SK-N-SH (cell line): ENCODE measurements around the gene EAPP. TPM values are rescaled to one million over a fixed set of nuclear protein-coding genes. Genes with fewer than 3 reads are reported as not detected.

Source experiments
- CTCF ChIA-PET: fragments of 300-600, 350-600 bp; formaldehyde crosslinking; extraction: SDS; loops from one replicate; lab custom pipeline; 2021; lab: Yijun Ruan, JAX
- POLR2A ChIA-PET: fragments of 350-600 bp; sonication (Branson Sonifier 250); formaldehyde crosslinking; extraction: SDS; loops from one replicate; lab custom pipeline; 2020; ENCODE audit warnings: antibody characterized with exemption, inconsistent platforms; lab: Yijun Ruan, JAX
- DNase-seq: peaks from one replicate; pipeline ENCODE4 v3.0.0; 2012
- H2AFZ ChIP-seq: fragments of 200-600 bp; sonication (generic); 2 replicates; pipeline ENCODE4 v1.8.1; 2016; ENCODE audit warnings: antibody characterized with exemption, mild to moderate bottlenecking, low read depth
- H3F3A ChIP-seq: fragments of 200-600 bp; sonication (generic); replicated peaks from 2 replicates; pipeline ENCODE3; 2016; ENCODE audit warnings: antibody characterized with exemption, mild to moderate bottlenecking; ENCODE audit not compliant: insufficient read depth
- H3K27ac ChIP-seq, 2 experiments: fragments of 200-500 bp in 1 of 2; fragments of 200-600 bp in 1 of 2; sonication (Bioruptor generic) in 1 of 2; sonication (generic), shearing (Covaris generic) in 1 of 2; 2 replicates each; pipeline versions ENCODE4 v1.5.1 to v1.6.1; 2014 to 2016; ENCODE audit warnings: low read depth in 2 of 2, inconsistent platforms in 1 of 2, low read length in 1 of 2, mild to moderate bottlenecking in 1 of 2, mixed read lengths in 1 of 2
- H3K27me3 ChIP-seq: fragments of 200-600 bp; sonication (generic), shearing (Covaris generic); 2 replicates; pipeline ENCODE4 v1.6.1; 2016; ENCODE audit warnings: mixed run types; ENCODE audit not compliant: insufficient read depth
- H3K36me3 ChIP-seq, 2 experiments: fragments of 200-500 bp in 1 of 2; fragments of 200-600 bp in 1 of 2; sonication (Bioruptor generic) in 1 of 2; sonication (generic) in 1 of 2; replicated peaks in 1 of 2; 2 replicates each; pipeline versions ENCODE3 to v1.5.1; 2014 to 2016; ENCODE audit warnings: low read length in 1 of 2, mild to moderate bottlenecking in 1 of 2; ENCODE audit not compliant: insufficient read depth in 2 of 2, control insufficient read depth in 1 of 2
- H3K4me1 ChIP-seq, 2 experiments: fragments of 200-500 bp in 1 of 2; fragments of 200-600 bp in 1 of 2; sonication (Bioruptor generic) in 1 of 2; sonication (generic), shearing (Covaris generic) in 1 of 2; 2 replicates each; pipeline versions ENCODE4 v1.5.1 to v1.6.1; 2014 to 2016; ENCODE audit warnings: low read depth in 1 of 2, low read length in 1 of 2, mixed run types in 1 of 2; ENCODE audit not compliant: insufficient read depth in 2 of 2, control insufficient read depth in 1 of 2
- H3K4me2 ChIP-seq: fragments of 200-600 bp; sonication (generic), shearing (Covaris generic); 2 replicates; pipeline ENCODE4 v1.6.1; 2017; ENCODE audit warnings: mixed run types
- H3K4me3 ChIP-seq, 2 experiments: fragments of 200-500 bp in 1 of 2; fragments of 200-600 bp in 1 of 2; sonication (Bioruptor generic) in 1 of 2; sonication (generic), shearing (Covaris generic) in 1 of 2; 2 replicates each; pipeline versions ENCODE4 v1.5.1 to v1.8.1; 2014 to 2016; ENCODE audit warnings: low read depth in 2 of 2, inconsistent platforms in 1 of 2, low read length in 1 of 2, mild to moderate bottlenecking in 1 of 2, mixed read lengths in 1 of 2, moderate library complexity in 1 of 2
- H3K79me2 ChIP-seq: fragments of 200-600 bp; sonication (generic); 2 replicates; pipeline ENCODE4 v1.8.1; 2017; ENCODE audit warnings: mild to moderate bottlenecking; ENCODE audit not compliant: insufficient read depth
- H3K9ac ChIP-seq: fragments of 200-600 bp; sonication (generic); 2 replicates; pipeline ENCODE4 v1.6.1; 2017; ENCODE audit warnings: mixed run types
- H3K9me2 ChIP-seq: fragments of 200-600 bp; sonication (generic); 2 replicates; pipeline ENCODE4 v1.6.1; 2017; ENCODE audit warnings: mixed run types
- H3K9me3 ChIP-seq: fragments of 200-600 bp; sonication (generic); 2 replicates; pipeline ENCODE4 v1.6.1; 2017; ENCODE audit warnings: mixed run types, mild to moderate bottlenecking, moderate library complexity
- H4K20me1 ChIP-seq: fragments of 200-600 bp; sonication (generic); 2 replicates; pipeline ENCODE4 v1.6.1; 2017; ENCODE audit warnings: mild to moderate bottlenecking, mixed run types; ENCODE audit not compliant: insufficient read depth
- CHD2 ChIP-seq: fragments of 150-350 bp; IDR thresholded peaks from 2 replicates; pipeline ENCODE4 v1.6.1; 2018; ENCODE audit warnings: low read length; ENCODE audit not compliant: partially characterized antibody
- CTCF ChIP-seq: fragments of 200-600 bp; sonication (generic); IDR thresholded peaks from 2 replicates; pipeline ENCODE4 v1.6.1; 2017; ENCODE audit warnings: antibody characterized with exemption, mild to moderate bottlenecking, moderate library complexity
- ELF1 ChIP-seq: IDR thresholded peaks from 2 replicates; pipeline ENCODE4 v1.4.0; 2012
- EZH2phosphoT487 ChIP-seq: fragments of 200-600 bp; sonication (generic); IDR thresholded peaks from 2 replicates; pipeline ENCODE4 v1.6.1; 2017; ENCODE audit warnings: low read depth, mixed run types, mild to moderate bottlenecking, antibody characterized with exemption, moderate library complexity, borderline replicate concordance
- FOSL2 ChIP-seq: IDR thresholded peaks from 2 replicates; pipeline ENCODE4 v1.4.0; 2012; ENCODE audit warnings: low read depth, mild to moderate bottlenecking, moderate library complexity, borderline replicate concordance
- FOXJ3 ChIP-seq: sonication (generic); formaldehyde crosslinking; IDR thresholded peaks from 2 replicates; pipeline ENCODE4 v1.5.1; 2020; ENCODE audit warnings: mild to moderate bottlenecking, missing genetic modification reagents
- FOXM1 ChIP-seq: IDR thresholded peaks from 2 replicates; pipeline ENCODE4 v1.4.0; 2012; ENCODE audit warnings: low read depth, mild to moderate bottlenecking
- GATA2 ChIP-seq: sonication (generic); formaldehyde crosslinking; IDR thresholded peaks from 2 replicates; pipeline ENCODE4 v1.5.0; 2020; ENCODE audit warnings: mild to moderate bottlenecking, missing genetic modification reagents
- JUND ChIP-seq: IDR thresholded peaks from 2 replicates; pipeline ENCODE4 v1.4.0; 2012
- MAX ChIP-seq: IDR thresholded peaks from 2 replicates; pipeline ENCODE4 v1.4.0; 2012; ENCODE audit warnings: low read depth
- MEF2A ChIP-seq: IDR thresholded peaks from 2 replicates; pipeline ENCODE4 v1.4.0; 2012; ENCODE audit warnings: low read depth, borderline replicate concordance
- MXI1 ChIP-seq: IDR thresholded peaks from 2 replicates; pipeline ENCODE4 v1.6.1; 2012; ENCODE audit warnings: mild to moderate bottlenecking, low read depth, low read length, improper control_type of control experiment
- PBX3 ChIP-seq: IDR thresholded peaks from 2 replicates; pipeline ENCODE4; 2012
- RCOR1 ChIP-seq: fragments of 150-350 bp; IDR thresholded peaks from 2 replicates; pipeline ENCODE4 v1.6.1; 2017; ENCODE audit warnings: antibody characterized with exemption, low read length
- REST ChIP-seq: IDR thresholded peaks from 2 replicates; pipeline ENCODE4 v1.6.1; 2012; ENCODE audit warnings: mild to moderate bottlenecking, low read depth, low read length, moderate library complexity
- RXRA ChIP-seq: IDR thresholded peaks from 2 replicates; pipeline ENCODE4 v1.4.0; 2012; ENCODE audit warnings: low read depth, mild to moderate bottlenecking, borderline replicate concordance
- TAF1 ChIP-seq: IDR thresholded peaks from 2 replicates; pipeline ENCODE4 v1.6.1; 2012; ENCODE audit warnings: low read depth, mild to moderate bottlenecking, low read length, moderate library complexity, borderline replicate concordance
- USF2 ChIP-seq: fragments of 150-350 bp; IDR thresholded peaks from 2 replicates; pipeline ENCODE4 v1.6.1; 2017; ENCODE audit warnings: antibody characterized with exemption, low read length, low read depth, borderline replicate concordance
- WGBS: methylation state at CpG from one replicate; pipeline ENCODE4 v1.1.6; 2017; ENCODE audit warnings: low lambda C conversion rate; 5-methylcytosine and 5-hydroxymethylcytosine counted together
- polyA plus RNA-seq, 3 experiments: library from polyadenylated mRNA; depleted of rRNA; stranded (reverse); fragments of >200 nt; gene quantifications; 2 replicates each; pipeline ENCODE4 v1.2.3, GENCODE V29; 2012

Gene EAPP
- polyA plus RNA-seq, 1 of the 3 experiments (the other 2 are of a cell fraction): 30.0 TPM

GRCh38 chr14:34475163-34475562, 64.3 kb downstream of the EAPP start:
- Histone ChIP-seq H3K27me3 (no peaks in the 10 kb centered on the region), H3K27ac (no peak overlapping the region), H3K4me1 (no peaks in the 10 kb centered on the region), H3K9me3 (no peaks in the 10 kb centered on the region), H3K4me3 (no peak overlapping the region), H3K9ac (no peak overlapping the region), H2AFZ (no peak overlapping the region), H3F3A (peaks cover 4% of the 10 kb centered on the region), H4K20me1 (no peaks in the 10 kb centered on the region), H3K4me2 (no peak overlapping the region), H3K9me2 (no peaks in the 10 kb centered on the region), H3K36me3 (no peaks in the 10 kb centered on the region), H3K79me2 (no peaks in the 10 kb centered on the region)
- WGBS: 89% methylated on average over 4 of the region's 6 CpGs
- POLR2A ChIA-PET: no interaction called here
- DNase-seq: no peak
- TF ChIP-seq JUND (no peak), ELF1 (no peak), RCOR1 (no peak), FOXM1 (no peak), TAF1 (no peak), EZH2phosphoT487 (no peak), REST (no peak), CTCF (no peak), USF2 (no peak), FOXJ3 (CRISPR knock-in tag) (no peak), GATA2 (no peak), CHD2 (no peak), MXI1 (no peak), FOSL2 (no peak), PBX3 (no peak), MAX (no peak), RXRA (no peak), MEF2A (no peak)
- CTCF ChIA-PET: interaction anchor here (0.6 kb wide), 1 partner anchor 1356 kb away, joined by 3 read pairs; no protein-coding TSS in a partner anchor
